GF-D8 (cell line): ENCODE measurements around the gene STAT5B.
"Not testable (repeated sequence)": the region's sequence is repeated elsewhere in the genome, so short reads cannot be mapped to it uniquely, and the experiment has no call there.

ENCODE experiments used
- DNase-seq: peaks from one replicate; lab custom pipeline; 2025; lab: John Stamatoyannopoulos, UW

The STAT5B gene

DNA sequence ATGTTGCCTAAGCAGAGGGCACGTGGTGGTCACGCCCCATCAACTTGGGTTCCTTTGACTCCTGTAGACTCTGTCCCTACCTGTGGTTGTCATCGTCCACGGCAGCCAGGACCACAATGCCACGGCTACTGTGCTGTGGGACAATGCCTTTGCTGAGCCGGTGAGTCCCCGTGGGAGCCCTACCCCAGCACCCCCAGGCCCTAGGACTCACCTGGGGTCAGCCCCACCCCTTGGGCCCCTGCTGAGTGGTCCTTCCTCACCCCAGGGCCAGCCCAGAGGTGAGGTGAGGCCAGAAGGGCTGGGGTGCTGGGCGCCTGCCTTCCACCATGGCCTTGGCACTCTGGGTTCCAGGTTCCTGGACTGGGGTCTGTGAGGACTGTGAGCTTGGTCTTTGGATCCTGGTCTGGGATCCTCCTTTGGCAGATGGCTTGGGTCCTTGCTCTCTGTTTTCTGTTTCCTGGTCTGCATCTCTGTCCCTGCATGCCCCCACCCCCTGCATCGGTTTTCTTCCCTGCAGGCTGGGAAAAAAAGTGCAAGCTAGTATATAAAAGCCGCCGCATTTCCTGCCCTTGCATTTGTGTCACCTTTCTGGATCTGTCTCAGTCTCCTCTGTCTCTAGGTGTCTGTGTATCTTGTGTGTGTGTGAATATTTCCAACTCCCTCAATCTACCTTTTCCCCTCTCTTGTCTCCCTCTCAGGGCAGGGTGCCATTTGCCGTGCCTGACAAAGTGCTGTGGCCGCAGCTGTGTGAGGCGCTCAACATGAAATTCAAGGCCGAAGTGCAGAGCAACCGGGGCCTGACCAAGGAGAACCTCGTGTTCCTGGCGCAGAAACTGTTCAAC is 29.6 kb upstream of the STAT5B start:
- DNase-seq: no peak

DNA sequence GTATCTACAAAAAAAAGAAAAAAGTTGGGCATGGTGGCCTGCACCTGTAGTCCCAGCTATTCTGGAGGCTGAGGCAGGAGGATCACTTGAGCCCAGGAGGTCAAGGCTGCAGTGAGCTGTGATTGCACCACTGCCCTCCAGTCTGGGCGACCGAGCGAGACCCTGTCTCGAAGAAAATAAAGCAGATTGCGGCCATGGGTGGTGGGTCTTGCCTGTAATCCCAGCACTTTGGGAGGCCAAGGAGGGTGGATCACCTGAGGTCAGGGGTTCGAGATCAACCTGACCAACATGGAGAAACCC is 28.8 kb upstream of the STAT5B start:
- not testable (repeated sequence) for DNase-seq

GRCh38 chr17:42304187-42305030 is 28.2 kb upstream of the STAT5B start:
- no peak for DNase-seq

- DNase-seq: no peak
Observed at GRCh38 chr17:42303694-42304093, 27.5 kb upstream of the STAT5B start.

DNA sequence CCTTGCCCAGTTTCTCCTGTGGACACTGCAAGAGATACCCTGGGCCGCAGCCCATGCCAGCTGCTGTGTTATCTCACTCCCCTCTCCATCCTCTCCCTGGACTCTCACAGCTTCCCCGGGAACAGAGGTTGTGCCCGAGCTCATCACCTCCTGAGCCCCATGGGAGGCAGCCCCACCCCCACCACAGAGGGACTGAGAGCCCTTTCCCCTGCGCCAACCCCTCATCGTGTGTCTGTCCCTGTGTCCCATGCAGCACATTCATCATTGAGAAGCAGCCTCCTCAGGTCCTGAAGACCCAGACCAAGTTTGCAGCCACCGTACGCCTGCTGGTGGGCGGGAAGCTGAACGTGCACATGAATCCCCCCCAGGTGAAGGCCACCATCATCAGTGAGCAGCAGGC is 24.8 kb upstream of the STAT5B start:
- DNase-seq: no peak

GRCh38 chr17:42299913-42300312 is 23.7 kb upstream of the STAT5B start:
- not testable (repeated sequence) for DNase-seq

- DNase-seq: not testable (repeated sequence)
Observed at GRCh38 chr17:42299361-42299760, 23.2 kb upstream of the STAT5B start.

- DNase-seq: not testable (repeated sequence)
Observed at GRCh38 chr17:42297775-42298174, 21.6 kb upstream of the STAT5B start.

- DNase-seq: no peak
Observed at GRCh38 chr17:42296012-42296411, 19.8 kb upstream of the STAT5B start.

DNA sequence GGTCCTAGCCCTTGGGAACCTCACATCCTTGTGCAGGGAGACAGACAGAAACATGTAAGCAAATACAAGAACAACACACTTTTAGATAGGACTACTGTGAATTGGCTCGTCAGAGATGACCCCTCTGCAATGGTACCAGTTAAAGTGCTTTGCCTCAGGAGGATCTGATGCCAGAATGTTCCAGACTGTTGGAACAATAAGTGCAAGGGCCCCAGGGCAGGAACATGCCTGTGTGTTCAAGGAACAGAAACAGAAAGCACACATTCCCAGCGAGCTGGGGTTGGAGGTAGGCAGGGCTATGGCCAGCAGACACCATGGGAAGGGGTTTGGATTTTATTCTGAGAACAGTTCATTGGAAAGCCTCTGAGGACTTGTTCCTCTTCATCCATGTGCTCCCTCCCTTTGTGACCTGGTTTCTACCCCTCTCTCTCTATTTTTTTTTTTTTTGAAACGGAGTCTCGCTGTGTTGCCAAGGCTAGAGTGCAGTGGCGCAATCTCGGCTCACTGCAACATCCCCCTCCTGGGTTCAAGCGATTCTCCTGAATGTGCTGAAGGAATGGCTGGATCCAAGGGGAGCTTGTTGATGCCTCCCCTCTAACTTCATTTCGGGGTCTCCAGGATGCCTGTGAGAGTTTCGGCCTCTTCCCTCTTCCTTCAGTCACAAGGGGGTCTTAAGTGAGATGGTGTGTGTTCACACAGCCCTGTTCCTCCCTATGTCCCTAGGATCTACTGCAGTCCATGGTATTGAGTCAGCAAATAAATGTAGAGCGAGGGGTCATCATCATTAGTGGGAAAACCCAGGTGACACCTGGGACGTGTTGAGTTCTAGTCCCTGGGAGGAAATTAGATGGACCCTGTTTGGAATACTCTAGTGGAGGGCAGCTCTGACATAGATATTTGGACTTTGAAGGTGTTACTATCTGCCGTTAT is 18.5 kb upstream of the STAT5B start:
- DNase-seq: no peak

DNA sequence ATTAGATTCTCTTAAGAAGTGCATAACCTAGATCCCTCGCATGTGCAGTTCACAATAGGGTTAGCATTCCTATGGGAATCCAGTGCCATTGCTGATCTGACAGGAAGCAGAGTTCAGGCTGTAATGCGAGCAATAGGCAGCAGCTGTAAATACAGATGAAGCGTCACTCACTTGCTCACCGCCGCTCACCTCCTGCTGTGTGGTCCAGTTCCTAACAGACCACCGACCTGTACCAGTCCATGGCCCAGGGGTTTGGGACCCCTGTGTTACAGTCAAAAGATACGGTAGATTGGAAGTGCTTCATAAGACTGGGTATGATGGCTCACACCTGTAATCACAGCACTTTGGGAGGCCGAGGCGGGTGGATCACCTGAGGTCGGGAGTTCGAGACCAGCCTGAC is 14.9 kb upstream of the STAT5B start:
- no peak for DNase-seq

DNA sequence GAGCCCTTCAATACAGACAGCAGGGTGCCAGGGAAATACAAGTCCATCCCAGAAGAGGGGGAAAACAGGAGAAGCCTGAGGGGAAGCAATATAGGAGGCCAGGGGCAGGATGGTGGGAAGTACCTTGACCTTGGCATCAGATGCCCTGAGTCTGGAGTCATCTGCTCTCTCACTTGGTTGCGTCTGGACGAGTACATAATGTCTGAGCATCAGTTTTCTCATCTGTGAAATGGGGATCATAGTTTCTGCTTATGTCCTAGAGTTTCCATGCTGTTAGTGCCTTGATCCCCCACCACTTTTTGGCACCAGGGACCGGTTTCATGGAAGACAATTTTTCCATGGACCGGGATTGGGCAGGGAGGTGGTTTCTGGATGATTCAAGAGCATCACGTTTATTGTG is 14.4 kb upstream of the STAT5B start:
- DNase-seq: no peak

DNA sequence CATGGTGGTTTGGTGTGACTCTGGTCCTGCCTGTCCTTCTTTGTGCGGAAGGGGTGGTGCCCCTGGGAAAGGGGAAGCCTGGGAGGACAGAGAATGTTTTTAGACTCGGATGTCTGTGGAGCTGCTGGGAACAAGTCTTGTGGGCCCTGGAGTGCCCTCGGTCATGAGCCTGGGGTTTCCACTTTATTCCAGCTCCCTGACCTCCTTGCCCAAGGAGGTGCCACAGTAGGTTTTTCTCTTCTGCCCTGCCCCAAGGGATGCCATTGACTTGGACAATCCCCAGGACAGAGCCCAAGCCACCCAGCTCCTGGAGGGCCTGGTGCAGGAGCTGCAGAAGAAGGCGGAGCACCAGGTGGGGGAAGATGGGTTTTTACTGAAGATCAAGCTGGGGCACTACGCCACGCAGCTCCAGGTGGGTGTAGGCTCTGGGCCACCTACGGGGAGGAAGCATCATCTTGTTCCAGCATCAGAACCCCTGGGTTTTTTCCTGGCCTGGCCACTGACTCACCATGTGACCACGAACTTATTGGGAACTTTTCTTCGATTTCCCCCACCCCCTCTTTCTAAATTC is 13.5 kb upstream of the STAT5B start:
- DNase-seq: no peak

- DNase-seq: peak; percentile 8
Observed at GRCh38 chr17:42288803-42289610, 12.8 kb upstream of the STAT5B start.

- DNase-seq: peak; percentile 75
Observed at GRCh38 chr17:42287977-42288802, 12.0 kb upstream of the STAT5B start, which contains the start of gene STAT5A. TSS of gene STAT5A (plus strand) at chr17:42288498. CDS start at chr17:42289412, 914 bp downstream.

DNA sequence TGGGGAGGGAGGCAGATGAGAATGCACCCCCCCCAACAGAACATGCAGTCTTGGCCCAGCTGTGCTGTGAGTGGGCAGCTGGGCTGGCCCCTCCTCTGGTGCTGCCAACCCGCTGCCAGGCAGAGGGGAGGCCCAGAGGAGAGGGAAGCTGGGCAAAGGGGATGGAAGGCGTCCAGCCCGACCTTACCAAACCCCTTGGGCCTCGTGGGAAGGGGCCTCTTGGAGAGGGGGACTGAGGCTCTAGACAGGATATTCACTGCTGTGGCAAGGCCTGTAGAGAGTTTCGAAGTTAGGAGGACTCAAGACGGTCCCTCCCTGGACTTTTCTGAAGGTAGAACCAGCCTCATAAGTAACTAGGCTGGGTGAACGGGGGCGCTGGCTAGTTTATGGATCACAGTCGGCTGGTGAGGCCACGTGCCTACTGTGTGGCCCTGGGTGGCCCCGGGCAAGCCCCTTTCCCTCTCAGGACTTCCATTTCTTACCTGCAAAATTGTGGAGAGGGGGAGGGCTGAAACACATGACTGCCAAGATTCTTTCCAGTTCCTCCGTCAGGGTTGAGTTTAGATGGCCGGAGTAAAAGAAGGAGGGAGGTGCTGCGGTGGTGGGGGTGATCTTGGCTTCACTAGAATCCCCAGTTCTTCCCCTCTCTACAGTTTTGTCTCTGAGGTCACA is 11.2 kb upstream of the STAT5B start:
- peak; percentile 68 for DNase-seq

DNA sequence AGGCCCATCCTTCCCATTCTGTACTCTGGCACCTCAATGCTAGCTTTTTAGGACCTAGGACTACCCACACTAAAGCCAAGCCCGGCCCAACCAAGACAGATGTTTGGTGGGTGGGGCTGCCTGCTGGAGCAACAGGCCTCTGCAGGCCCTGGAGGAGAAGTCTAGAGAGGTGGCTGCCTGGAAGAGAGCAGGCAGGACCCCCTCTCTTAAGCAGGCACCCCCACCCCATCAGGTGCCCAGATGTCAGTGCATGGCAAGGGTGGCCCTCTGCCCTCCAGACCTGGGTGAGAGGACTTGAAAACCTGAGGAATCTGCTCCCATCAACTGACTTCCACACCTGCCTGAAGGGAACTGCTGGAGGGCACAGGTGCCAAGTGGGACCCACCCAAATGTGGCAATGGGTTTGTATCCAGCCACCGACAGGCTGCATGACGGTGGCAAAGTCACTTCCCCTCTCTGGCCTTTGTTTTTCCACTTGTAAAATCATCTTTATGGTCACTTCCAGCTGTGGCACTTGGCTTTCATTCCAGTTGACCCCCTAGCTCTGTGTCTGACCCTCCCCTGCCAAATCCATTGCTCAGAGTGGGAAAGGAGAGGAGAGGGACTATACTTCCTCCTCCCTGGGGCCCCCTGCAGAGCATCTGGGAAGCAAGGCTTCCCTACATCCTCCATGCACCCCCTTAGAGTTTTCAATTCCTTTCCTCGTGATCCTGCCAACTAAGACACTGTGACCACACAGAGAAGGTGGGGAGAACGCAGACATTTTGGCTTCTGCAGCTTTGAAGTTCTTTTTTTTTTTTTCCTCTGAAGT is 10.4 kb upstream of the STAT5B start:
- peak; percentile 43 for DNase-seq

GRCh38 chr17:42285346-42286050 is 9.3 kb upstream of the STAT5B start:
- no peak for DNase-seq
